ENCODE data around the gene ZMPSTE24.

The ZMPSTE24 gene

GRCh38 chr1:40244138-40244744 lies 13.8 kb upstream of the ZMPSTE24 start:
- H2AFZ ChIP-seq (ENCODE audit: low read depth, low read length) = no peak overlapping the region
- H3K79me2 ChIP-seq (ENCODE audit: low read length) = no peaks in the 10 kb centered on the region
- H3K27me3 ChIP-seq (ENCODE audit: low read depth, low read length) = no peaks in the 10 kb centered on the region
- peaks cover 19% of the 10 kb centered on the region for H3K4me1 ChIP-seq (ENCODE audit: low read length)
- peaks cover 9% of the 10 kb centered on the region for H3K36me3 ChIP-seq (replicated peaks; ENCODE audit: low read depth, low read length)
- H3K4me2 ChIP-seq (ENCODE audit: low read length) = no peak overlapping the region
- H4K20me1 ChIP-seq (ENCODE audit: insufficient read depth, low read length) = peaks cover 21% of the 10 kb centered on the region
- H3K9ac ChIP-seq (ENCODE audit: low read length) = no peak overlapping the region
- TF ChIP-seq EZH2phosphoT487 (IDR thresholded peaks at IDR 0.05; ENCODE audit: low read depth) (no peak), CTCF (IDR thresholded peaks at IDR 0.05; ENCODE audit: low read depth, low read length) (no peak)
- no peak overlapping the region for H3K27ac ChIP-seq (ENCODE audit: low read length)
- H3K4me3 ChIP-seq (ENCODE audit: low read length) = no peak overlapping the region
- no peaks in the 10 kb centered on the region for H3K9me3 ChIP-seq (ENCODE audit: insufficient read depth, low read length)

GRCh38 chr1:40245686-40246085 lies 12.3 kb upstream of the ZMPSTE24 start:
- H3K36me3 ChIP-seq (replicated peaks; ENCODE audit: low read depth, low read length) = peaks cover 4% of the 10 kb centered on the region
- no peak overlapping the region for H3K9ac ChIP-seq (ENCODE audit: low read length)
- H3K79me2 ChIP-seq (ENCODE audit: low read length) = no peaks in the 10 kb centered on the region
- H3K9me3 ChIP-seq (ENCODE audit: insufficient read depth, low read length) = no peaks in the 10 kb centered on the region
- H3K4me2 ChIP-seq (ENCODE audit: low read length) = no peak overlapping the region
- no peak overlapping the region for H2AFZ ChIP-seq (ENCODE audit: low read depth, low read length)
- no peak overlapping the region for H3K27ac ChIP-seq (ENCODE audit: low read length)
- H3K4me1 ChIP-seq (ENCODE audit: low read length) = peaks cover 17% of the 10 kb centered on the region
- TF ChIP-seq EZH2phosphoT487 (IDR thresholded peaks at IDR 0.05; ENCODE audit: low read depth) (no peak), CTCF (IDR thresholded peaks at IDR 0.05; ENCODE audit: low read depth, low read length) (no peak)
- H3K4me3 ChIP-seq (ENCODE audit: low read length) = no peak overlapping the region
- H3K27me3 ChIP-seq (ENCODE audit: low read depth, low read length) = no peaks in the 10 kb centered on the region
- H4K20me1 ChIP-seq (ENCODE audit: insufficient read depth, low read length) = peaks cover 11% of the 10 kb centered on the region

- H3K27ac ChIP-seq (ENCODE audit: low read length) = no peak within 1 kb of the TSS
- no peaks in the 10 kb centered on the region for H3K27me3 ChIP-seq (ENCODE audit: low read depth, low read length)
- H2AFZ ChIP-seq (ENCODE audit: low read depth, low read length) = no peak within 1 kb of the TSS
- H3K36me3 ChIP-seq (replicated peaks; ENCODE audit: low read depth, low read length) = no peaks in the 10 kb centered on the region
- no peaks in the 10 kb centered on the region for H3K4me1 ChIP-seq (ENCODE audit: low read length)
- H4K20me1 ChIP-seq (ENCODE audit: insufficient read depth, low read length) = no peaks in the 10 kb centered on the region
- H3K4me2 ChIP-seq (ENCODE audit: low read length) = no peak within 1 kb of the TSS
- H3K79me2 ChIP-seq (ENCODE audit: low read length) = no peaks in the 10 kb centered on the region
- H3K4me3 ChIP-seq (ENCODE audit: low read length) = no peak within 1 kb of the TSS
- H3K9ac ChIP-seq (ENCODE audit: low read length) = no peak within 1 kb of the TSS
- no peaks in the 10 kb centered on the region for H3K9me3 ChIP-seq (ENCODE audit: insufficient read depth, low read length)
- TF ChIP-seq CTCF (IDR thresholded peaks at IDR 0.05; ENCODE audit: low read depth, low read length) (no peak), EZH2phosphoT487 (IDR thresholded peaks at IDR 0.05; ENCODE audit: low read depth) (no peak)
Measured at GRCh38 chr1:40247655-40248054, 10.4 kb upstream of the ZMPSTE24 start, which contains the start of gene TMCO2. Gene TMCO2, plus strand, starts transcription at chr1:40247937. Its CDS starts 57 bp downstream, at chr1:40247994.

GRCh38 chr1:40248412-40248811 lies 9.6 kb upstream of the ZMPSTE24 start:
- Histone ChIP-seq H3K27ac (ENCODE audit: low read length) (no peak overlapping the region), H3K79me2 (ENCODE audit: low read length) (no peaks in the 10 kb centered on the region), H3K4me3 (ENCODE audit: low read length) (no peak overlapping the region), H3K9me3 (ENCODE audit: insufficient read depth, low read length) (no peaks in the 10 kb centered on the region), H4K20me1 (ENCODE audit: insufficient read depth, low read length) (no peaks in the 10 kb centered on the region), H2AFZ (ENCODE audit: low read depth, low read length) (no peak overlapping the region), H3K9ac (ENCODE audit: low read length) (no peak overlapping the region), H3K36me3 (replicated peaks; ENCODE audit: low read depth, low read length) (no peaks in the 10 kb centered on the region), H3K27me3 (ENCODE audit: low read depth, low read length) (no peaks in the 10 kb centered on the region), H3K4me1 (ENCODE audit: low read length) (no peaks in the 10 kb centered on the region), H3K4me2 (ENCODE audit: low read length) (no peak overlapping the region)
- TF ChIP-seq CTCF (IDR thresholded peaks at IDR 0.05; ENCODE audit: low read depth, low read length) (no peak), EZH2phosphoT487 (IDR thresholded peaks at IDR 0.05; ENCODE audit: low read depth) (no peak)

Data from OCI-LY3 (cell line).